ENCODE results near the gene RAPH1.
"Not testable (repeated sequence)": the region's sequence is repeated elsewhere in the genome, so short reads cannot be mapped to it uniquely, and the experiment has no call there.

RAPH1 gene

GRCh38 chr2:203431391-203432185 is 103.5 kb downstream of the RAPH1 start:
- DNase-seq, result no peak

- DNase-seq, result not testable (repeated sequence)
These were observed 105.5 kb downstream of the RAPH1 start for GRCh38 chr2:203429643-203430042.

GRCh38 chr2:203427061-203427460 is 108.0 kb downstream of the RAPH1 start:
- peak; percentile 74 to 92 (median 79) for DNase-seq

- DNase-seq, result no peak
These were observed 116.8 kb downstream of the RAPH1 start for GRCh38 chr2:203418271-203418670.

- no peak for DNase-seq
These were observed 121.3 kb downstream of the RAPH1 start for GRCh38 chr2:203413796-203414195.

- DNase-seq, result no peak
These were observed 122.4 kb downstream of the RAPH1 start for GRCh38 chr2:203412546-203413331.

GRCh38 chr2:203407496-203407895 is 127.6 kb downstream of the RAPH1 start:
- no peak for DNase-seq

GRCh38 chr2:203404996-203405395 is 130.1 kb downstream of the RAPH1 start:
- DNase-seq, result no peak

GRCh38 chr2:203400805-203401585 is 134.1 kb downstream of the RAPH1 start:
- no peak for DNase-seq

GRCh38 chr2:203399031-203399430 is 136.1 kb downstream of the RAPH1 start:
- no peak for DNase-seq

GRCh38 chr2:203396667-203397066 is 138.4 kb downstream of the RAPH1 start:
- no peak for DNase-seq

GRCh38 chr2:203395858-203396257 is 139.2 kb downstream of the RAPH1 start:
- DNase-seq, result no peak

GRCh38 chr2:203394519-203395227 is 140.4 kb downstream of the RAPH1 start:
- DNase-seq, result no peak

- DNase-seq, result not testable (repeated sequence)
These were observed 146.9 kb downstream of the RAPH1 start for GRCh38 chr2:203388153-203388552.

- DNase-seq, result no peak
These were observed 152.1 kb downstream of the RAPH1 start for GRCh38 chr2:203383038-203383437.

- no peak for DNase-seq
These were observed 155.9 kb downstream of the RAPH1 start for GRCh38 chr2:203379156-203379555.

- no peak for DNase-seq
These were observed 158.9 kb downstream of the RAPH1 start for GRCh38 chr2:203376173-203376572.

- DNase-seq, result not testable (repeated sequence)
These were observed 162.4 kb downstream of the RAPH1 start for GRCh38 chr2:203372706-203373105.

GRCh38 chr2:203366639-203367466 is 168.2 kb downstream of the RAPH1 start:
- no peak for DNase-seq

GRCh38 chr2:203361922-203362321 is 173.2 kb downstream of the RAPH1 start:
- DNase-seq, result no peak

GRCh38 chr2:203361495-203361894 is 173.6 kb downstream of the RAPH1 start:
- peak in 1 of 3 donors; percentile 21 for DNase-seq
